SU-DHL-6 (cell line): ENCODE results near the gene GPX5.

ENCODE experiments used
- H2AFZ ChIP-seq: fragments of 200-600 bp; sonication (generic); 2 replicates; pipeline ENCODE4 v1.6.1; 2014; ENCODE audit warnings: low read depth, mild to moderate bottlenecking, moderate library complexity, mixed read lengths, antibody characterized with exemption, low read length; ENCODE audit not compliant: severe bottlenecking
- H3F3A ChIP-seq: fragments of 200-600 bp; shearing (Covaris generic); 2 replicates; pipeline ENCODE4 v1.6.0; 2016; ENCODE audit warnings: antibody characterized with exemption, mild to moderate bottlenecking; ENCODE audit not compliant: insufficient read depth
- H3K27ac ChIP-seq: fragments of 200-600 bp; sonication (generic); 2 replicates; pipeline ENCODE4 v1.5.1; 2016; ENCODE audit warnings: low read depth, mild to moderate bottlenecking, low read length, moderate library complexity, mixed read lengths
- H3K27me3 ChIP-seq: fragments of 200-600 bp; sonication (generic), shearing (Covaris generic); 2 replicates; pipeline ENCODE4 v1.6.0; 2014; ENCODE audit warnings: mild to moderate bottlenecking, low read length
- H3K36me3 ChIP-seq: fragments of 200-600 bp; sonication (generic); 2 replicates; pipeline ENCODE4 v1.6.1; 2014; ENCODE audit warnings: mild to moderate bottlenecking, low read length, mixed read lengths
- H3K4me2 ChIP-seq: fragments of 300-600, 200-600 bp; shearing (Covaris generic), sonication (generic); 2 replicates; pipeline ENCODE4 v1.6.0; 2014; ENCODE audit warnings: low read length, low read depth, mild to moderate bottlenecking; ENCODE audit not compliant: poor library complexity, severe bottlenecking
- H3K4me3 ChIP-seq: fragments of 200-600 bp; sonication (generic); 2 replicates; pipeline ENCODE4 v1.5.1; 2014; ENCODE audit warnings: antibody characterized with exemption, low read length, mild to moderate bottlenecking, mixed read lengths; ENCODE audit not compliant: insufficient read depth, poor library complexity, severe bottlenecking
- H3K79me2 ChIP-seq: fragments of 200-600 bp; sonication (generic); 2 replicates; pipeline ENCODE4 v1.6.1; 2014; ENCODE audit warnings: mild to moderate bottlenecking, low read length, moderate library complexity; ENCODE audit not compliant: insufficient read depth
- H3K9ac ChIP-seq: fragments of 200-600 bp; sonication (generic); 2 replicates; pipeline ENCODE4 v1.7.0; 2014; ENCODE audit warnings: mild to moderate bottlenecking, low read length
- H3K9me2 ChIP-seq: fragments of 200-600 bp; sonication (generic); replicated peaks from 2 replicates; pipeline ENCODE4 v1.6.1; 2014; ENCODE audit warnings: low read length; ENCODE audit not compliant: insufficient read depth
- H3K9me3 ChIP-seq: fragments of 200-600 bp; sonication (generic); 2 replicates; pipeline ENCODE4 v1.6.1; 2014; ENCODE audit warnings: low read length, mixed read lengths; ENCODE audit not compliant: insufficient read depth
- H4K20me1 ChIP-seq: fragments of 200-600 bp; sonication (generic); 2 replicates; pipeline ENCODE4 v1.6.1; 2014; ENCODE audit warnings: low read depth, mild to moderate bottlenecking, antibody characterized with exemption, low read length, moderate library complexity, mixed read lengths
- EZH2phosphoT487 ChIP-seq: fragments of 200-600 bp; sonication (generic), shearing (Covaris generic); conservative IDR thresholded peaks from 2 replicates; pipeline ENCODE4 v1.6.1; 2018; ENCODE audit warnings: mild to moderate bottlenecking, antibody characterized with exemption, low read length, moderate library complexity, mixed read lengths
- TF ChIP-seq, protein P1 (sequence below): fragments of 200-600 bp; sonication (generic); IDR thresholded peaks from one replicate; pipeline ENCODE4 v1.5.1; 2017; ENCODE audit warnings: antibody characterized with exemption, mild to moderate bottlenecking, low read length, moderate library complexity; ENCODE audit not compliant: insufficient read depth, poor library complexity, severe bottlenecking

Gene GPX5

DNA sequence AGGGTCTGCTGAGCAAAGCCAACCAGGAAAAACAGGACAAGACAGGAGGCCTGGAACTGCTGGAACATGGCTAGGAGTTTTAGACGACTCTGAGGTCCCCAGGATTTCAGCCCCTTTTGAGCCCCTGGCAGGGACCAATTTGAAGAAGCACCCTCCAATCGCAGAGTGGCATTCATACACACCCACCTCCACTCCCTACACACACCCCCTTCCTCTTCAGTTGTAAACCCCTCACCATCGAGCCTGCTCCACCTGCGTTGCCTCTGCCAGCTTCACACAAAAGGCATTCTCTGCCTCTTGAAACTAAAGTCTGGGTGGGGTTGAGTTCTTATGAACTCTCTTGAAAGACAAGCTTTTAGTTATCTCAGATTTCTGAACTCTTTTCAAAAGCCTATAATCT lies 10.0 kb upstream of the GPX5 start, which contains the start of gene GPX6:
TSS of gene GPX6 (minus strand) at position 118 of the 400 bp plus-strand sequence. CDS start at position 68, 50 bp downstream.
- no peaks in the 10 kb centered on the region for H3F3A ChIP-seq
- no peak within 1 kb of the TSS for H3K9ac ChIP-seq
- no peak within 1 kb of the TSS for H3K4me3 ChIP-seq
- TF ChIP-seq, protein P1, sequence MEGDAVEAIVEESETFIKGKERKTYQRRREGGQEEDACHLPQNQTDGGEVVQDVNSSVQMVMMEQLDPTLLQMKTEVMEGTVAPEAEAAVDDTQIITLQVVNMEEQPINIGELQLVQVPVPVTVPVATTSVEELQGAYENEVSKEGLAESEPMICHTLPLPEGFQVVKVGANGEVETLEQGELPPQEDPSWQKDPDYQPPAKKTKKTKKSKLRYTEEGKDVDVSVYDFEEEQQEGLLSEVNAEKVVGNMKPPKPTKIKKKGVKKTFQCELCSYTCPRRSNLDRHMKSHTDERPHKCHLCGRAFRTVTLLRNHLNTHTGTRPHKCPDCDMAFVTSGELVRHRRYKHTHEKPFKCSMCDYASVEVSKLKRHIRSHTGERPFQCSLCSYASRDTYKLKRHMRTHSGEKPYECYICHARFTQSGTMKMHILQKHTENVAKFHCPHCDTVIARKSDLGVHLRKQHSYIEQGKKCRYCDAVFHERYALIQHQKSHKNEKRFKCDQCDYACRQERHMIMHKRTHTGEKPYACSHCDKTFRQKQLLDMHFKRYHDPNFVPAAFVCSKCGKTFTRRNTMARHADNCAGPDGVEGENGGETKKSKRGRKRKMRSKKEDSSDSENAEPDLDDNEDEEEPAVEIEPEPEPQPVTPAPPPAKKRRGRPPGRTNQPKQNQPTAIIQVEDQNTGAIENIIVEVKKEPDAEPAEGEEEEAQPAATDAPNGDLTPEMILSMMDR = no peak
- TF ChIP-seq EZH2phosphoT487 = no peak
- H3K27me3 ChIP-seq = no peaks in the 10 kb centered on the region
- no peaks in the 10 kb centered on the region for H3K9me3 ChIP-seq
- no peaks in the 10 kb centered on the region for H3K79me2 ChIP-seq
- H3K4me2 ChIP-seq = no peak within 1 kb of the TSS
- no peak within 1 kb of the TSS for H2AFZ ChIP-seq
- no peak within 1 kb of the TSS for H3K27ac ChIP-seq
- H3K36me3 ChIP-seq = no peaks in the 10 kb centered on the region
- H4K20me1 ChIP-seq = no peaks in the 10 kb centered on the region
- H3K9me2 ChIP-seq = no peaks in the 10 kb centered on the region

DNA sequence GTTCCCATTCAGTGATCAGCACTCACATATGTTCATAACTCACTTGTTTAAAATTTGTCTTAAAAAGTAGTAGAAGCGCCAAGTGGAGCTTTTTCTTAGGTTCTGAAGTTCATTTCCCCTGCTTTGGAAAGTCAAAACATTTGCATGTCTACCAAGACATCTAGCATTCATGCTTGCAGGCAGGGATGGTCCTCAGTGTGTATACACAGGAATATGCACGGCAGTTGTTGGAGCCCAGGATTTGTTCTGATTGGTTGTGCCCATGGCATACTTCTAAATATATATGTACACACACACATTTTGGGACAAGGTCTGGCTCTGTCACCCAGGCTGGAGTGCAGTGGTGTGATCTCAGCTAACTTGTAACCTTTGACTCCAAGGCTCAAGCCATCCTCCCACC lies 7.7 kb upstream of the GPX5 start:
- no peak overlapping the region for H3K4me2 ChIP-seq

DNA sequence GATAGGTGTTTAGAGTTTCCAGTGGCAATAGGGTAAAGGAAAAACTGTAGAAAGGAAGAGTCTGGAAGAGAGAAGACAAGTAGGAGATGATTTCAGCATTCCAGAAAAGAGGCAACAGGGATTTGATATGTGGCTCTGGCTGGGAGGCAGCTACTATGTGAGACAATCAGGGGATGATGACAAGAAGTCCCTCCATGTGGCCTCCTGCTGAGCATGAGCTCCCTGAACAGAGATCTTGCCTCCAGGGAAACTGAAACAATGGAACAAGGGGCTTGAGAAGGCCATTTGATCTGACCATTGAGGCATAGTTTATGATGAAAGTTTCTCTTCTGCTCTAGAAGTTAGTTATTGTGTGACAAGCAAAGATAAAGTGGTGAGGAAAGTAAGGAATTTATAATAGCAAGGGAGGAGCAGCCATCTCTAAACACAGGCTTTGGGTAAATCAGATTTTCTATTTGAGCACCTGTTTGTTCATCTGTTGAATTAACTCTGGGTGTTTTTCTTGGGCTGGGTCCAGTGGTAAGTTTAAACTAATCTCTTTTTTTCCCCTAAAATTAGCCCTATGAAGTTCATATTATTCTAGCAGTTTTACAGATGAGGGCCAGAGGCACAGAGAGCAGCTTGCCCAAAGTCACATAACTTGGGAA lies 3.0 kb upstream of the GPX5 start:
- Histone ChIP-seq H3K27me3 (no peaks in the 10 kb centered on the region), H2AFZ (no peak overlapping the region), H3K9me3 (no peaks in the 10 kb centered on the region), H3K9ac (no peak overlapping the region), H3K36me3 (no peaks in the 10 kb centered on the region), H3K27ac (no peak overlapping the region), H3K4me2 (no peak overlapping the region), H3K79me2 (no peaks in the 10 kb centered on the region), H3K9me2 (no peaks in the 10 kb centered on the region), H4K20me1 (no peaks in the 10 kb centered on the region), H3F3A (no peaks in the 10 kb centered on the region), H3K4me3 (no peak overlapping the region)
- TF ChIP-seq, protein P1 = no peak
- TF ChIP-seq EZH2phosphoT487 = no peak

More for the DNA sequence above, 7.7 kb upstream of the GPX5 start:
- no peaks in the 10 kb centered on the region for H3K9me2 ChIP-seq
- H3K27me3 ChIP-seq = no peaks in the 10 kb centered on the region
- H3K9me3 ChIP-seq = no peaks in the 10 kb centered on the region
- no peak overlapping the region for H2AFZ ChIP-seq
- no peaks in the 10 kb centered on the region for H3K79me2 ChIP-seq
- H3K27ac ChIP-seq = no peak overlapping the region
- TF ChIP-seq, protein P1 = no peak
- no peak for TF ChIP-seq EZH2phosphoT487
- H3K4me3 ChIP-seq = no peak overlapping the region
- H3K9ac ChIP-seq = no peak overlapping the region
- H3K36me3 ChIP-seq = no peaks in the 10 kb centered on the region
- no peaks in the 10 kb centered on the region for H3F3A ChIP-seq
- no peaks in the 10 kb centered on the region for H4K20me1 ChIP-seq
